GM19023 (cell line): Measurements from ENCODE around the gene RILPL2.
A peak's percentile ranks its signal among the peaks of the same experiment; 100 is the strongest.
"Not testable (repeated sequence)": the region's sequence is repeated elsewhere in the genome, so short reads cannot be mapped to it uniquely, and the experiment has no call there.

ENCODE experiments used
- ATAC-seq: cut with Tn5 transposase; IDR thresholded peaks from one replicate; pipeline ENCODE4 v1.9.1; 2021; ENCODE audit warnings: mild to moderate bottlenecking, moderate library complexity; ENCODE audit not compliant: unreplicated experiment

The RILPL2 gene, protein sequence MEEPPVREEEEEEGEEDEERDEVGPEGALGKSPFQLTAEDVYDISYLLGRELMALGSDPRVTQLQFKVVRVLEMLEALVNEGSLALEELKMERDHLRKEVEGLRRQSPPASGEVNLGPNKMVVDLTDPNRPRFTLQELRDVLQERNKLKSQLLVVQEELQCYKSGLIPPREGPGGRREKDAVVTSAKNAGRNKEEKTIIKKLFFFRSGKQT

DNA sequence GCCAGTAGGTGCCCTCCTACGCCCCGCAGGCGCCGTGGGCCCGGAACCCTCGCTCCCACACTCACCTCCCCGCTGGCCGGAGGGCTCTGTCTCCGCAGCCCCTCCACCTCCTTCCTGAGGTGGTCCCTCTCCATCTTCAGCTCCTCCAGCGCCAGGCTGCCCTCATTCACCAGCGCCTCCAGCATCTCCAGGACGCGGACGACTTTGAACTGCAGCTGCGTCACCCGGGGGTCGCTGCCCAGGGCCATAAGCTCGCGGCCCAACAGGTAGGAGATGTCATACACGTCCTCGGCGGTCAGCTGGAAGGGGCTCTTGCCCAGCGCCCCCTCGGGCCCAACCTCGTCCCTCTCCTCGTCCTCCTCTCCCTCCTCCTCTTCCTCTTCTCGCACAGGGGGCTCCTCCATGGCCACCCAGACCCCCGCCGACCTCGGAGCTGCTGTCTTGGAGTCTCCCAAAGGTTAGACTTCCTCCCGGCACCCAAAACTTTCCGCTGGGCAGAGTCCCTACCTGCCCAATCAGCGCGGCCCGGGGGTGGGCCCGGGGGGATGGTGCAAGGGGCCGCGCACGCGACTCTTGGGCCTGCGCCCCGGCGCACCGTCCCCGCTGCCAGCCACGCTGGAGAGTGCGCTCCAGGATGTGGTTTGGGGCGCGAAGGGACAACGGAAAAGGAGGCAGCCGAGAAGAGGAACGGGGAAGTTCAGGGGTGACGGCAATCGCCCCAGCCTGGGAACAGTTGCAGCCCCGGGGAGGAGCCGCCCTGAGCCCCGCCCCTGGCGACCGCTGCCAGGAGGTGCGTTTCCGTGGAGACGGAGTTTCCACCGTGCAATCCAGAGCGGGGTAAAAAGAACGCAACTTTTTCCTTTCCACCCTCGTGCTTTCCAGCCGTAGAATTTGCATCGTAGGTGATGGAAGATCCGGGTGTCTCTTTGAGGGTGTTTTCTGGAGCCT, at the start of gene RILPL2:
Gene RILPL2 (minus strand): TSS at position 668 of the 948 bp plus-strand sequence. CDS start 264 bp downstream, at position 404.
- ATAC-seq = peak; percentile 81

DNA sequence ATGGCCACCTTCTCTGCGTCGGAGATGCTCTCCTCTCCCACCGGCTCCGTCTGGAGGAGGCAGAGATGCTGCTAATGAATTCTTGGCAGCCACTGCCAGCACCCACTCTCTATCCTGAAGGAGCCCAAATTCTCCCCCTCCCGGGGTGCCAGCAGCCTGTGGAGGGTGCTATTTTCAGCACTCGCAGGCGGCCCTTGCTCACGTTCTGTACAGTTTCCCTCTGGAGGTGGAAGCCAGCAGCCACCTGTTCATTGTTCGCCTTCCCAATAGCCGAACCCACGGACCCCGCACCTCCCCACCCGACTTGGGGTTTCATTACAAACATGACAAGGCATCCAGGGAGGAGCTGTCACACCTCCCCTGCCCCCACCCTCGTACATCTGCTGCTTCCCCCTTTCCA, 49.3 kb upstream of the RILPL2 start:
- ATAC-seq = no peak

DNA sequence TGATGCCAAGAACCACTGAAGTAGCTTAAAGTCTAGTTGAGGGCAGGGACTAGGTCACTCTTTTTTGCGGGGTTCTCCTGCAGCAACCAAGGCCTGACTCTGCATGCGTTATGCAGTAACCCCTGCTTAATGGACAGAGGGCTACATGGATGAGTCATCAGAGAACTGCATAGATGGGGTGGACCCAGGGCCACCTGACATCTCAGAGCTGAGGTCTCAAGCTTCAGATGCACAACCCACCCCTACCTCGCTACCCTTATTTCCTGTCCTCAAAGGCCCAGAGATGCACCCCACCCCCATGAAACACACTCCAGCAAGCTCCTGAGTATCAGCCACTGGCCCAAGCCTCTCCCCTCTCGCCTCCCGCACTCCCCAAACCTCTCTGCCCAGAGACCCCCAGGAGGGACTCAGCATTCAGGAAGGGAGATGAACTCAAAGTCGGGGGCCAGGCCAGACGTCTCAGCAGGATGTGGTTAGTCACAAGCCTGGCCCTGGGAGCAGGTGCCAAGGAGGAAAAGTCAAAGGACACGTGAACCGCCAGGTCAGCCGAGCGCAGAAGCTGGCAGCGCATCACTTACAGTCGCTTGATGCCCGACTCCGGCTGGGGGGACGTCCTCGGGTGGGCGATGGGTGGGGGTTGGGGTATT, 47.2 kb upstream of the RILPL2 start:
- no peak for ATAC-seq

DNA sequence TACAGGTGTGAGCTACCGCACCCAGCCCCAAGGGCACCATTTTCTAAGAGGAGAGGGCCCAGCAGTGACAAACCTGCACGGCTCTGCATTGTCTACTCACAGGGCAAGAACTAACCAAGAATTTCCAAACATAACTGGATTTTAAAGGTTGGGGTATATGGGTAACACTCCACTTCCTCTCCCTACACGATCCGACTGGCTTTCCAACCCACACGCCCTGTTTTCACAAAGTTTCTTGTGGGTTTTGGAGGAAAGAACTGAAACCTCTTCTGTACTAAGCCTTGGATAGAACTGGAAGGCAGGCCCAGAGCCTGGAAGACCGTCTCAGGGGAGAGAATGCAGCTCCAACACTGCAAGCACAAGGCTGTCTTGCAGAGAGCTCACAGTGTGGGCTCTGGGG, 46.4 kb upstream of the RILPL2 start:
- no peak for ATAC-seq

DNA sequence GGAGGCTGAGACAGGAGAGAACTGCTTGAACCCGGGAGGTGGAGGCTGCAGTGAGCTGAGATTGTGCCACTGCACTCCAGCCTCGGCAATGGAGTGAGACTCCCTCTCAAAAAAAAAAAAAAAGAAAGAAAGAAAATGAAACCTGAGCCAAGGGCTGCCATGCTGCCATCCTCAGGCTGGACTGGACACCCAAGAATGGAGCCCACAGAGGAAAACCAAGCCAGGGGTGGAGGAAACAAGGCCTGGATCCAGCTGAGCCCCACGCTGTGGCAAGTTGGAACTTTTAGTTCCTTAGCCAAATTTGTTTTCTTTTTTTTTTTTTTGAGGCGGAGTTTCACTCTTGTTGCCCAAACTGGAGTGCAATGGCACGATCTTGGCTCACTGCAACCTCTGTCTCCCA, 44.8 kb upstream of the RILPL2 start:
- ATAC-seq = not testable (repeated sequence)

DNA sequence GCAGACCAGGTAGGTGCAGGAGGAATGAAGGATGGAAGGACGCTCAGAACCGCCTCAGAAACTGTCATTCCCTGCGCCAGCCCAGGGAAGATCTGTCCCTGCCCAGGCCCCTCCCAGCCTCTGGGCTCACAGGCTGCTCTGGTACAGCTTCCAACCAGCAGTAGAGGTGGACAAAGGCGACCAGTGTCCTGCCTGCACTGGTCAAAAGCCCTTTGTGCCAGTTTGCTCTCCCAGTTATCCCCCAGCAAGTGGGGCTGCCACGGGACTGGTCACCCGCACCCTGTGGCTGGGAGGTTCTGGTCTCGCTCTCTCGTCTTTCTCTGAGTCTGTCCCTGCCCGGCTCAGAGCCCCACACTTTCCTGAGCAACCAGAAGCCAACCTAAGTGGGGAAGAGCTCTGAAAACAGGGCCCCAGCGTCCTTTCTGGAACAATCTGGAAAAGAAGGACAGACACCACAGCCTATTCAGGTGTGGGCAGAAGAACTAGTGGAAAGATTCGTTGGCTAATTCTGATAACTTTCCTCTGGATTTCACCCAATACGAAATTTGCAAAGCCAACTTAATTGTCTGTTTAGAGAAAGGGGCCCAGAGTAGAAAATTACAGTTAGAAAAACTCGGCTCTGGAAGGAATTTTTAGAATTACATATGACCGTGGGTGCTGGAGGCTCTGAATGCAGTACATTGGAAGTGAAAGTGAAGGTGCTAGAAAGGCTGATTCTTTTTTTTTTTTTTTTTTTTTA, 43.1 kb upstream of the RILPL2 start:
- ATAC-seq = no peak

DNA sequence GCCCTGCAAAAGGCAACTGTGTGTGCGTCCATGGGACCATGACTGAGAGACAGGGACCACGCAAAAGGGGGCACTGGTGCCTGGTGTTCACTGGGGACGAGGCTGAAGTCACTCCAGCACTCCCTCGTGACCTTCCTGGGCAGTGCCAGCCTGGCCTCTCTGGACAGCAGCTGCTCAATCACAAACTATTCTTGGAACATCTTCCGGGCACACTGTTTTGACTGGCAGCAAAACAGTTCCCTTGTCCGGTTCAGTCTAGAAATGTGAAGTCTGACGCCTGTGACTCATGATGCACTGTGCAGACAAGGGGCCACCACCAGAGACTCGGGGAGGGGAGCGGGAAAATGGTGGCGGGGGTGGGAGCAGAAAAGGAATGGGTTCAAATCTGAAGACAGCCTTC, 42.3 kb upstream of the RILPL2 start:
- no peak for ATAC-seq

DNA sequence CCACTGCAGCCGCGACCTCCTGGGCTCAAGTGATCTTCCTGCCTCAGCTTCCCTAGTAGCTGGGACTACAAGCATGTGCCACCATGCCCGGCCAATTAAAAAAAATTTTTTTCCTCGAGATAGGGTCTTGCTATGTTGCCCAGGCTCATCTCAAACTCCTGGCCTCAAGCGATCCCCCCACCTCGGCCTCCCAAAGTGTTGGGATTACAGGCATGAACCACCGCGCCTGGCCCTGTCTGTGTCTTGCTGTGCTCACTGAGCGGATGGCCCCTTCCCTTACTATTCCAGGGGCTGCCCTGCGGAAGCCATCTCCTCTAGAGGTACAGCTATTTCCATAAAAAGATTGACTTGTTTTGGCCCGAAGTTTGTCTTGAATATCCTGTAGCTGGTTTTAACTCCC, 41.6 kb upstream of the RILPL2 start:
- ATAC-seq = no peak

DNA sequence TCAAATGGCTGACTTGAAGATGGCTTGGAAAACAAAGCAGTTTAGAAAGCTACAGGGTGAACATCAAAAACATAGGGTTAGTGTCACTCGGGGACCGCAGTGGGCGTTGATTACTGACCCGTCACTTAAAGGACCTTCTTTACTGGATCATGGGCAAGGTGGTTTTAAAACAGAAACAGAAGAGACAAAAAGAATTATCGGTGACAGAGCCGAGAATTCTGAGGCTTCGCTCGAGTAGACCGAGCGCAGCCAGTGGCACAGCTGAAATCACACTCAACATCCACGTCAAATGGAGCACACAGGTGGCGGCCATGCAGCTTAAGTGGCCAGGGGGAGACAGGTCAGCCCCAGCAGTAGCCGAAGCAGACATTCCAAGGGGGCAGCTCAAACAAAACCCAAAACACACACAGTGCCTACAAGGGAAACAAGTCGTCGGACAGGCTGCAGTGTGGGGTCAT, 38.8 kb upstream of the RILPL2 start:
- no peak for ATAC-seq

DNA sequence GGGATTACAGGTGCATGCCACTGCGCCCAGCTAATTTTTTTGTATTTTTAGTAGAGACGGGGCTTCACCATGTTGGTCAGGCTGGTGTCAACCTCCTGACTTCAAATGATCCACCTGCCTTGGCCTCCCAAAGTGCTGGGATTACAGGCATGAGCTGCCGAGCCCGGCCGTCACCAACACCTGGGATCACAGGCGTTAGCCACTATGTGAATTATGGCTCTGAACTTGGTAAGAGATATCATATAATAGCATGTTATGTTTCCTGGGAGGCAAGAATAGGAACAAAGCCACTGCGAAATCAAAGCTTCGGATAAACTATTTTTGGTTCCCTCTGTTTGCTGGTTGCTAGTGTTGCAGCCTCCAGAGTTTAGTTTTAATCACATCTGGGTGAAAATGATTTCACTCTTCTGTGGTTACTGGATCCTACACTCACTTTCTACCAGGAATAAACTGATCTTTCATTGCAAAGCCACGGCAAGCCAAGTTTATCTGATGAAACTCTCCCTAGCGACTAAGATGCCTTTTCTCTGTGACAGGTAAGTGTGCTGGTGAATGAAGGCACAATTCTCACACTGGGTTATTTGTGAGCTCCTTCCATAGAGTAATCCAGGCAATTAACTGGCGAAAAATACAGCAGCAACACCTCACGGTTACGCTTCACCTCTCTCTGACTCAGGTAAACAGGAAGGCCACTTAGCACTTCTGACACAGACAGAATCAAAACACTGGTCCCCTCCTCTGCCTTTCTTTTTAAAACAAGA, 38.2 kb upstream of the RILPL2 start:
- no peak for ATAC-seq

DNA sequence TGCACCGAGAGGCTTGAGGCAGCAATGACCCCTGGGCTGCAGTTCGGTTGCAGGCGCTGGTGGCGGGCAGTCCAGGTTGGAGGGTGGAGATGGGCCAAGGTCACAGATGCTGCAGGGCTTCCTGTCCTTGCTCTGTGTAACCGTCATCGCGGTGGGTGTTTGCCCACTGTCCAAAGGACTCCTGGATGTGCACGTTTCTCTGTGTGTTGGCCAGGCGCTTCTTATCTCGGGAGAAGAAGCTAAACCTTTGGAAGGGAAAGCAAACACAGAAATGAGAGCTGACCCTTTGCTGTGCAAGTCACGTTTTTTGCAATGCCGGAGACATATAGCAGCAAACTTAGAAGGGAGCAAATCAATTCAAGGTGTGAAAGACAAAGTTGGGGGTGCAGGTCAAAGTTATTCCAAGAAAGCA, 36.0 kb upstream of the RILPL2 start:
- no peak for ATAC-seq

DNA sequence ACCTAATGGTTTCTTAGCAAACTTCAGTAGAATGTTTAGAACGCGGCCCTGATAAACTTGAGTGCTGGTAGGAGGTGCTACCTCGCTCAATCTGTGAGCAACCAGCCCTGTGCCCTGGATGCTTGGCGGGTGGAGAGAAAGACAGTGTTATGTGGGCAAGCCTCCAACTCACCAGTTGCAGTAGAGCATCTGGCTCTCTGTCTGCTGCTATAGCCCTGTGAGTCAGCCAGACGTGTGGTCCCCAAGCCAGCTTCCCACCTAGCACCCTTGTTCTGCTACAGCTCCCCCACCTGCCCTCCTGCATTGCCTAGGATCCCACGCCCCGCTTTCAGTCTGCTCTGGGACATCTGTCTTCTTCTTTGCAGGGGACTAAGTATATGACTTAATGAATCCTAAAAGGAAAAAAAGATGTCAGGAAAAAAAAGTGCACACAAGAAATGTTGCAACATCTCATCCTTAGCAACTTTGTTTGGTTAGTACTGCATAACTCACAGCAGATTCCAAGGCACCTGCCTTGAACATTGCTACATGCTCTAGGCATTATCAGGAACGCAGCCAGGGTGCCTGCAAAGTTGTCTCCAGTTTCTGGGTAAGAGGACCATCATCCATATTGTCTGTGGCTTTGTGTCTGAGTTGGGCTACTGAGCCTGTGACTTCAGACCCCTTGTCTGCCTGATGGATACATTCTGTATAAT, 35.0 kb upstream of the RILPL2 start:
- no peak for ATAC-seq

DNA sequence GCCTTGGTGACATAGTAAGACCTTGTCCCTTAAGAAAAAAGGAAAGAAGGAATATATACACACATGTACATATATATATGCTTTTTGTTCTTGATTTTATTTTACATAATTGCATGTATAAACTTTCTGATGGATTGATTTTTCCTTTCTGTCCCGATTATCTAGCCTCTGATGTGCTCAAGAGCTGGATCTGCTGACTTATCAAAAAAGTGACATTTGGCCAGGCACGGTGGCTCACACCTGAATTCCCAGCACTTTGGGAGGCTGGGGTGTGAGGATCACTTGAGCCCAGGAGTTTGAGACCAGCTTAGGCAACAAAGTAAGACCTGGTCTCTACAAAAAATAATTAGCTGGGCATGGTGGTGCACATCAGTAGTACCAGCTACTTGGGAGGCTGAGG, 33.5 kb upstream of the RILPL2 start:
- ATAC-seq = no peak

DNA sequence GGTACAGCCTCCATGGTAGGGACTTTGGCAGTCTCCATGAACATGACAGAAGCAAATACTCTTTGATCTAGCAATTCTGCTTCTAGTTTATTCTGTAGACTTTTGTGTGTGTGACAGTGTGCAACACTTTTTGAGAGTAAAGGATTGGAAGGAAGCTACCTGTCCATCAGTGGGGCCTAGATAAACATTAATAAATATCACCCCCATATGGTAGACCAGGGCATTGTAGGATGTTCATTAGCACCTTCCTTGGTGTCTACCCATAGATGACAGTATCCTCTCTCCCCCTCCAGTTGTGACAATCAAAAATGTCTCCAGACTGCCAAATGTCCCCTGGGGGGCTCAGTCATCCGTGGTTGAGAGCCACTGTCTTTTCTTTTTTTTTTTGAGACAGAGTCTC, 32.3 kb upstream of the RILPL2 start:
- ATAC-seq = peak; percentile 62

DNA sequence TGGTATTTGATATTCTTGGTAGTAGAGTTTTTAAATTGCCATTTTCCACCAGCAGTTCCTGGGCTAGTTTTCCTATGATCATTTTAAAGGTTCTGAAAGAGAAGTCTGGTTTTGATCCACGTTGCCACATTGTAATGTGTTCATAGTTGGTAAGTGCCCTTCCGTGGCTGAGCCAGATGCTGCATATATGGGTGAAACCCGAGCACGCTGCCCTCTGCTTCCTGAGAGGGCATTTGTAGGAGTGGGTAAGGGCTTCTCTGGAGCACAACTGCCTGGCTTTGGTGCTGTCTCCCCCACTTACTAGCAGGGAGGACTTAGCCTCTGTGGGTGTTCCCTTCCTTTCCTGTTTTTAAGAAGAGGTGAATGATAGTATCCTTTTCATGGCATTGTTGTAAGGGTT, 28.6 kb upstream of the RILPL2 start:
- ATAC-seq = no peak

DNA sequence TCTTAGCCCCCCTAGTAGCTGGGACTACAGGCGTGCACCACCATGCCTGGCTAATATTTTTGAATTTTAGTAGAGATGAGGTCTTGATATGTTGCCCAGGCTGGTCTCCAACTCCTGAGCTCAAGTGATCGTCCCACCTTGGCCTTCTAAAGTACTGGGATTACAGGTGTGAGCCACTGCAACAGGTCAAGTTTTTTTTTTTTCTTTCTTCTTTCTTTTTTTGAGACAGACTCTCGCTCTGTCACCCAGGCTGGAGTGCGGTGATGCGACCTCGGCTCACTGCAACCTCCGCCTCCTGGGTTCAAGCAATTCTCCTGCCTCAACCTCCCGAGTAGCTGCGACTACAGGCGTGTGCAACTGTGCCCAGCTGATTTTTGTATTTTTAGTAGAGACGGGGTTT, 26.7 kb upstream of the RILPL2 start:
- not testable (repeated sequence) for ATAC-seq

DNA sequence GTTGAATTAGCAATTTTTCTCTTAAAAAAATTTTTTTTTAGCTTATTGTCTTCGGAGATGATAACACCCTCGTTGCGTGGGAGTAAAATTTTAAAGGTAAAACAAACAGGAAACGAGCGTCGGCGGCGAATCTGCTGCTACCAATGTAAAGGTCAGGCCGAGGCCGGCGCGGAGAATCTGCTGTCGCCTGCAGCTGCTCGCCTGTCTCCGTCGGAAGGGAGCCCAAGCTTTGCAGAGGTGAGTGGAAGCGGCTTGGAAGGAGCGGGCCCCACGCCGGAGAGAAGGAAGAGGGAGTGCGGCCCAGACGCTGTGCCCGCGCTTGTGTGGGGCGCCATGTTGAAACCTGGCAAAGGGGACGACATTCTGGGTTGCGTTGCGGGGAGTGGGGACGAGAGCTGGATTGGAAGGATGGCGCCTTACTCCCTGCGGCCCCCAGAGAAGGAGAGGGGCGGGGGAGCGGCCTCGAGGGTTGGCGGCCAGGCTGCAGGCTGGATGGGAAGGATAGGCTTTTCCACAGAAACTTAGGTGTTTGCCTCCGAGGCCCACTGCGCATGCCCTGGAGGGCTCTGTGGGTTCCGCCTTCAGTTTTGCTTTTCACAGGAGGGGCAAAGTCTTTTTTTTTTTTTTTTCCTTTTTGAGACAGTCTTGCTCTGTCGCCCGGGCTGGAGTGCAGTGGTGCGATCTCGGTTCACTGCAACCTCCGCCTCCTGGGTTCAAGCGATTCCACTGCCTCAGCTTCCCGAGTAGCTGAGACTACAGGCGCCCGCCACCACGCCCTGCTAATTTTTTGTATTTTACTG, 21.7 kb upstream of the RILPL2 start, which contains the start of gene SNRNP35:
Gene SNRNP35 (plus strand): TSS at position 160 of the 800 bp plus-strand sequence. CDS start 7,402 bp downstream, outside the sequence.
- peak; percentile 63 for ATAC-seq

DNA sequence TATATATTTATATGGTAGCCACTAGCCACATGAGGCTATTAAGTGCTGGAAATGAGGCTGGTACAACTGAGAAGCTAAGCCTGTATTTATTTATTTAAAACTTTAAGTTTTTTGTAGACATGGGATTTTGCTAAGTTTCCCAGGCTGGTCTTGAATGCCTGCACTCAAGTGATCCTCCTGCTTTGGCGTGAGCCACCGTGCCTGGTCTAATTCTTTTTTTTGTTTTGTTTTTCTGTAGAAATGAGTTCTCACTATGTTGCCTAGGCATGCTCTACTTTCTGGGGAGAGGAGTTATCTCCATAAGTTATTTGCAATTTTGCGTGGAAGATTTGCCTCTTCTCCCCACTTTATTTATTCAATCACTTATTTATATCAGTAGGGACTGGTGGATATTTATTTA, 16.7 kb upstream of the RILPL2 start:
- no peak for ATAC-seq

DNA sequence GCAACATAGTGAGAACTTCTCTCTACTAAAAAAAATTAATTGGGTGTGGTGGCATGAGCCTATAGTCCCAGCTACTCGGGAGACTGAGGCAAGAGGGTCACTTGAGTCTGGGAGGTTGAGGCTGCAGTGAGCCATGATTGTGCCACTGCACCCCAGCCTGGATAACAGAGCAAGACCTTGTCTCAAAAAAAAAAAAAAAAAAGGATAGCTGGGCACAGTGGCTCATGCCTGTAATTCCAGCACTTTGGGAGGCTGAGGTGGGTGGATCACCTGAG, 15.7 kb upstream of the RILPL2 start:
- ATAC-seq = not testable (repeated sequence)
